Fibroblast of skin of right biceps (primary cell): ENCODE measurements around the gene EIF2B4.
"Not testable (repeated sequence)": the region's sequence is repeated elsewhere in the genome, so short reads cannot be mapped to it uniquely, and the experiment has no call there.

Experiments used
- DNase-seq: peaks from one replicate; pipeline ENCODE4 v3.0.0-alpha.2; 2013

EIF2B4 gene

DNA sequence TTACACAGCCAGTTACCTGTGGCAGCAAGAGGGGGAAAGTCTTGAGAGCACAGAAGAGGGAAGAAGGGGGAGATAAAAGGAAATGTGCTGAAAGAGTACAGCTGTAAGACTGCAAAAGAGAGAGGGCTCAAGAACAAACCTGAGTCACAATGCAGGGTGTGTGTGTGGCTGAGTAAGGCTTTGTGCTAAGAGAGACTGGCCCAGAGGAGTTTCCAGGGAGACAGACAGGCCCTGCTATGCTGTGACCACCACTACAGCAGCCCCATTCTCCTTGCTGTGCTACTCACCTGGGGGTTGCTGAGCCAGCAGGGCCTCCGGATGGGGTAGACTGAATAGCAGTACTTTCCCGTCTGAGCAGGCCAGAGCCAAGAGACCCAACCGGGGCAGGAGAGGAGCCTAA lies 34.8 kb downstream of the EIF2B4 start:
- no peak for DNase-seq

DNA sequence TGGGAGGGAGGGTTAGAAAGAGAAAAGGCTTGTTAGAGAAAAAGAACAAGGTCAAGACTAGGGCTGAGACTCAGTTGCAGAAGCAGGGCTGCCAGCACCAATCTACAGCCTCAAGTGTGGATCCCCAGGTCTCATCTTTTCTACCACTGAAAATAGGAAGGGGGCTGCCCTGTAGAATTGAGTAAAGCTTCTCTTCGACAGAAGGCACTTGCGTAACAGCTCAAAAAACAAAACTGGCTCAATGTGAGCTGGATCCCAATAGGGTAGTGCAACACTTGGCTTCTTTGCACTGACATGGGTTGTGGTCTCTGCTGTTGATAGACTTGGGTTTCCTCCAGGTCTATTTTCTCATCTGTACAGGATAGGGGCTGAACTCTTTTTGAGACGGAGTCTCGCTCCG lies 45.4 kb downstream of the EIF2B4 start:
- DNase-seq: no peak

DNA sequence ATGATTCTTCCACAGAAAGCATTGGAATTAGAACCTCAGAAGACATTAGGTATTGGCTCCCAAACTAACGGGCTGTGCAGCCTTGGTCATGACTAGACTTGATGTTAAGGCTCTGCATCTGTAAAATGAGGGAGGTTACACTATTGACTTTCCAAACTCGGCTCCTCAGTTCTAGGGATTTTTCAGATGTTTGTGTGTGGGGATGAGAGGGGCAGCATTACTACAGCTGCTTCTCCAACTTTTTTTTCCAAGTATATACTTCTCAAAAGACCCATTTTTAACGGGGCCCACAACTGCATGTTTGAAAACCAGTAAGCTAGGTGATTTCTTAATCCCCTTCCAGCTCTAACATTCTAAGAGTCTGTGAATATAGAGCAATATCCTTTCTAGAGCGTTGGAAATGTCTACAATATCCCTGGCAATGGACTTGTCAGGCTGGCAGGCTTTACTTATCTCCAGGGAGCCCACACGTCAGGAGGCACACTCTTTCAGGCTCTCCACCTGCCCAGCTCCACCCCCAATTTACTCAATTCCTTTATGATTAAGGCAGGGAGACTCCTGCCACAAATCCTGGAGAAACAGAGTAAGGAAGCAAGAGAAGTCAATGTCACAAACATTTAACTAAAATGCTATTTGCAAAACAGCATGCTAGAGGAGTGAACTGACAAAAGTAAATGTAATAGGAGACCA lies 46.4 kb downstream of the EIF2B4 start:
- DNase-seq: peak; percentile 15

DNA sequence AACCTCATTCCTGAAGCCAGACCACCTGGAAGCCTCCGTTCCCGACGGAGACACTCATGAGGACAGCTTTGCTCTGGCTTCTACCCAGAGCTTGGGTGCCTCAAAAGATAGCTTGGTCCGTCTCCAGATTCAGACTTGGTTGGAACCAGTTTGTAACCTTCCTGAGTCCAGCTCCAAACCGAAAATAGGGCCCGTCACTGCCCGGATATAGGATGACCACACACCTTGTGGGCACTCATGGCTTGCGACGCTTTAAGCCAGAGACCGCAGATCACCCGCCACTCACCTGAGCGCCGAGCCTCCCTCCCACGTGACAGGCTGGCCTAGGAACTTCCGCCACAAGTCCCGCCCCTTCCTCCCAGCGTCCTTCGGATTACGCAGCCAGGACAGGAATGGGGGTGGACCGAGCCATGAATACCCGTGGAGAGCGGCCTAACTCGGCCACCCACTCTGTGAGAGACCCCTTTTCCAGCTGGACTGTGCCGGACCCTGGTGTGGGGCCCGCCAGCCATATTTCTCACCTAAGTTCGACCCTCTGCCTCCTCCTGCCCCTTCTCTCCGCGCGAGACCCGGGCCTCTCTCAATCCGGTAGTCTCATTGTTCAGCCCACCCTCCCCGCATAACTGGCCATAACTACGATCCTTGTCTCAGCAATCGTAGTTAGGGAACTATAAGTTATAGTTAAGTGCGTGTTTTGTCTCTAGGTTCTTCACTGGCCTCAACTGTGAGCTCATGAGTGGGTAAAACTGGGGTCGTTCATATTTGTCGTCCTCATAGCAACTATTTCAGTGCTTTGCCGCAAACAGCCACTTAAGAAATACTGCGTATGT lies 47.2 kb downstream of the EIF2B4 start, which contains the start of gene MPV17:
TSS of gene MPV17 (minus strand) at position 332 of the 830 bp plus-strand sequence. CDS start 580 bp downstream, outside the sequence.
- peak; percentile 90 for DNase-seq

DNA sequence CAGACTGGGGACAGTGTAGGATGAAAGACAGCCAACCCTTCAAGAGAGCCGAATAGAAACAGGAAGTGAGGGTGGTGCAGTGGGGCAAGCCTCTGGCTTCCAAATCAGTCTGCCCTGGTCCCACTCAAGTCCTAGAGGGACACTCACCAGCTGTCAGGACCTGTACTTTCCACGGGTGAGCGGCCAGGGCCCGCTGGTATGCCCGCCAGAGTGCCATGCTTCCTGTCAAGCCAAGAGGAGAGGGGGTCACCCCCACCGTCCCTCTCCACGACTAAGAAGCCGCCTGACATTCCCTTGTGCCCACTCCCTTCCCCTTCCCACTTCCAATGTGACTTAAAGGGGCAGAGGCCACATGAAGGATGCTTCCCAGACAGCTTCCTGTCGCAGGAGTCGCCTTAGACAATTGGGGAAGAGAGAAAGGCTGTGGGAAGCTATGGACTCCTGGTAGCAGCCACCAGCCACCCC lies 47.8 kb downstream of the EIF2B4 start:
- DNase-seq: no peak

DNA sequence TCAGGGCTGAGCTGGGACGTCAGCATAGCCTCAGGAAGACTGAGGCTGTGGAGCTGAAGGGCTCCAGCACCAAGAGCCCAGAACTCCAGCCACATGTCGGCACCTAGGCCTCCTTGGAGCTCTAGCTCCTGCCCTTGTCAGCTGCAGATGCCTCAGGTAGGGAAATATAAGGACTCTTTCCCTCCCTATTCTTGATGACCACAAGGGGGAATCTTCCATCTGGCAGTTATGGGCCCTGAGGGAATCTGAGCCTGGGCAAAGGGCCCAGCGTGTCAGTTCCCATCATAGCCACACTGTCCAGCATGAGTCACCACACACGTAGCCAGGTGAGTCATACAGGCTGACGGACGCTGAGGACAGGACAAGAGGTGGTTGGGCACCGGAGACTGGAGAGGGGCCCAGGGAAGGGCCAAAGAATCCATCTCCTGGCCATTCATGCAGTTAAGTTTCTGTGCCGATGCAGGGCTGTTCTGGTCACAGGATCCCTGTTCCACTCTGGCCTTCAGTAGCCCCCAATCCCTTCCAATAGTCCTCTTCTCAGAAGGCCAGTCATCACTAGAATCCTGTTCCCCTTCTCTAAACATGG lies 49.1 kb downstream of the EIF2B4 start:
- peak; percentile 97 for DNase-seq

DNA sequence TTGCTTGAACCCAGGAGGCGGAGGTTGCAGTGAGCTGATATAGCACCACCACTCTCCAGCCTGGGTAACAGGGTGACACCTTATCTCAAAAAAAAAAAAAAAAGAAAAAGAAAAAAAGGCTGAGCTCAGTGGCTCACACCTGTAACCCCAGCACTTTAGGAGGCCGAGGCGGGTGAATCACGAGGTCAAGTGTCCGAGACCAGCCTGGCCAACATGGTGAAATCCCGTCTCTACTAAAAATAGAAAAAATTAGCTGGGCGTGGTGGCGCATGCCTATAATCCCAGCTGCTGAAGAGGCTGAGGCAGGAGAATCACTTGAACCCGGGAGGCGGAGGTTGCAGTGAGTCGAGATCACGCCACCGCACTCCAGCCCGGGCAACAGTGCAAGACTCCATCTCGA lies 50.3 kb downstream of the EIF2B4 start:
- not testable (repeated sequence) for DNase-seq

DNA sequence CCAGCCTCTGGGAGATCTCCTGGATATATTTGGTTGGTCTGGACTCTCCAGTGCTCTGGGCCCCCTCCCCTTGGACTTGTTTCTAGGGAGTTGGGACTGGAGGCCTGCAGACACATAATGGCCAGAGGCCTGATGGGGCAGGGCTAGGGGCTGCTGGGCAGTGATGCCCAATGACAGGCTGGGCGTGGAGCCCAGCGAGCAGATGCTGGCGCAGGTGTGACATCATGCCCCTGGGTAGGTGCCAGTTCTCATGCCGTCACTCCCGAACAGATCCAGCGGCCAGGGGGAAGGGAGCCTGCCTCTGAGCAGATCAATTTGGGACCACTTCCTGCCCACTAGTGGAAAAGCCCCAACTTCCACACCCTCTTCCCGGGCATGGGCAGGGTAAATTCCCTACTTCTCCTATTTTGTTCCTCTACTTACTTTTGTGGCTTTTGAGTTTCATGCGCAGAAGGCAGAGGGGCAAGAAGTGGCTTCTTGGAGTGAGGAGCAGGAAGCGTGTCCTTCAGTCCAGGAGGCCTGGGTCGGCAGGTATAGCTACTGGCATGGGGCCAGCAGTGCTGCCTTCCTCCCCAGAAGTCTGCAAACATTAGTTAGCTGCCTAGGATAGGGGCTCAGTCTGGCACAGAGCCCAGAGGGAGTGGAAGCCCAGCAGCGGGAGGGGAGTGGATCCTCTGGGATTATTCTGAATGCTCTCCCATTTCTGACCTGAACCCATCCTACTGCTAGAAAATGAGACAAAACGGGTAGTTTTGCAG lies 53.3 kb downstream of the EIF2B4 start:
- DNase-seq: no peak

DNA sequence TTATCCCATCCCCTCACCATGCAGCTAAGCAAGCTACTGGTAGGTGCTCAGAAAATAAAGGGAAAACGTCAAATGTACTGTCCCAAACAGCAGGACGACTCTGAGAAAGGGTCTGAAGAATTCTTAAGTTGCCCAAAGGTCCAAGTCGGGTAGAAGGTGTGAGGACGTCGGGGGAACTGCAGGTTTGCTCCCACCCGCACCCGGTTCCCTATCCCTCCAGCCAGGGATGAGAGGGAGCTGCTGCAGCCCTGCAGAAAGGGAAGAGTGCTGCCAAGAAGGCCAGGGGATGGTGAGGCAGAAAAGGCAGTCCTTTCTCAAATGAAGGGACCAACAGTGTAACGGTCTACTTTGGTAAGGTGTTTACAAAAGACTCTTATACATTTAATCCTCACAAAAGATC lies 55.0 kb downstream of the EIF2B4 start:
- no peak for DNase-seq

DNA sequence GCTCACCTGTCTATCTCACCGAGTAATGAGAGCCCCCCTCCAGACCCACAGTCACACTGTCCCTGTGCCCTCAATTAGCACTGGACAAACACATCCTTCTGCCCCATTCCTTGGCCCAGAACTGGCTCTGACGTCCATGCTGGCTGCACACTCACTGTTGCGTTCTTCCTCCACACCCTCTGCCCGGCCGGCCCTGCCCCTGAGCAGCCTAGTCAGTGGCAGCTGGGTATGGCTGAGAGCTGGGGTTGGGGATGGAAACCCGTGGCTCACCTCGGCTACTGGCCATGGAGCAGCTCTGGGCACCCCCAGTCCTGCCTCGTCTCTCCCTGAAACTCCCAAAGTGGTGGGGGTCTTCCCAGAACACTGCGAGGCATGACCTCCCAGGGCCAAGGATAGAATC lies 55.4 kb downstream of the EIF2B4 start:
- no peak for DNase-seq
